Activated CD8-positive, alpha-beta T cell treated with anti-CD3 and anti-CD28 coated beads for 36 hours (primary cell): ENCODE measurements around the gene ANXA3. TPM values are rescaled to one million over a fixed set of nuclear protein-coding genes. Genes with fewer than 3 reads are reported as not detected.
"Not testable (repeated sequence)": the region's sequence is repeated elsewhere in the genome, so short reads cannot be mapped to it uniquely, and the experiment has no call there.

Experiments
- ATAC-seq: fragments of 200-7000 bp; cut with Tn5 transposase; one replicate; pipeline ENCODE4 v1.10.0; 2021; ENCODE audit warnings: mild to moderate bottlenecking, moderate library complexity
- CTCF ChIA-PET: fragments of 350-600 bp; sonication (Branson Sonifier 250); formaldehyde crosslinking; loops from one replicate; lab custom pipeline; 2021; ENCODE audit warnings: antibody characterized with exemption; lab: Charles Lee
- POLR2A ChIA-PET: fragments of 350-600 bp; sonication (Branson Sonifier 250); formaldehyde crosslinking; loops from one replicate; lab custom pipeline; 2021; ENCODE audit warnings: antibody characterized with exemption; lab: Charles Lee
- DNase-seq: peaks from one replicate; pipeline ENCODE4 v3.0.0-alpha.2; 2020
- H3K27ac Mint-ChIP-seq: one replicate; pipeline ENCODE4 v1.8.0; 2021; ENCODE audit warnings: mild to moderate bottlenecking, mixed read lengths
- H3K27me3 Mint-ChIP-seq: one replicate; pipeline ENCODE4 v1.8.0; 2021; ENCODE audit warnings: mixed read lengths
- H3K36me3 Mint-ChIP-seq: one replicate; pipeline ENCODE4 v1.8.0; 2021; ENCODE audit warnings: low read depth, mixed read lengths
- H3K4me1 Mint-ChIP-seq: one replicate; pipeline ENCODE4 v1.8.0; 2021; ENCODE audit warnings: low read depth, mixed read lengths
- H3K4me3 Mint-ChIP-seq: one replicate; pipeline ENCODE4 v1.8.0; 2021; ENCODE audit warnings: mild to moderate bottlenecking, moderate library complexity, mixed read lengths
- H3K9me3 Mint-ChIP-seq: one replicate; pipeline ENCODE4 v1.8.0; 2021; ENCODE audit warnings: mixed read lengths
- intact Hi-C: fragments of 100-400 bp; cut with micrococcal nuclease; formaldehyde crosslinking; loops from one replicate; pipeline ENCODE4 v1.10.0; 2022
- total RNA-seq, 2 experiments: library from RNA; stranded (reverse); gene quantifications; one replicate each; pipeline ENCODE4 v1.2.3, GENCODE V29; 2021
- TF ChIP-seq, protein P1 (sequence below): fragments of 200-600 bp; IDR thresholded peaks from one replicate; pipeline ENCODE4 v1.8.0; 2022; ENCODE audit warnings: antibody characterized with exemption, mild to moderate bottlenecking

Gene ANXA3
- total RNA-seq, 2 experiments from 2014 or later = 0.63 to 0.90 TPM

DNA sequence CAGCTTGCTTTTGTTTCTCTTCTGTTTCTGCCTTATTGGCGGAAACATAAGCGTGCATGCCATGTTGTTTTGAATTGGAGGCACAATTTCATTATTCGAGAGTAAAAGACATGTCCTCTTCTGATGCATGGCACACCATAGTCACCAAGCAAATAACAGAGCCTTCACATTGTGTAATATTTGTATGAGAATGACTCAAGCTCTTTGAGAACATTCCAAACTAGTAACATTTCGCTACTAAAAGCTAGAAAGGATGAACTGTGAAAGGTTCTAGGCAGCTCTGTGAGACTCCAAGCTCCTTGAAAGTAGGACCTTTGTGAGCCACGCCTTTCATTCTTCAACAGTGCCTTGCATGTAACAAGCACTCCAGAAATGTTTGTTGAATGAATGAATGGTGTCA, 9.2 kb upstream of the ANXA3 start:
- H3K4me1 Mint-ChIP-seq = no peaks in the 10 kb centered on the region
- TF ChIP-seq, protein P1, sequence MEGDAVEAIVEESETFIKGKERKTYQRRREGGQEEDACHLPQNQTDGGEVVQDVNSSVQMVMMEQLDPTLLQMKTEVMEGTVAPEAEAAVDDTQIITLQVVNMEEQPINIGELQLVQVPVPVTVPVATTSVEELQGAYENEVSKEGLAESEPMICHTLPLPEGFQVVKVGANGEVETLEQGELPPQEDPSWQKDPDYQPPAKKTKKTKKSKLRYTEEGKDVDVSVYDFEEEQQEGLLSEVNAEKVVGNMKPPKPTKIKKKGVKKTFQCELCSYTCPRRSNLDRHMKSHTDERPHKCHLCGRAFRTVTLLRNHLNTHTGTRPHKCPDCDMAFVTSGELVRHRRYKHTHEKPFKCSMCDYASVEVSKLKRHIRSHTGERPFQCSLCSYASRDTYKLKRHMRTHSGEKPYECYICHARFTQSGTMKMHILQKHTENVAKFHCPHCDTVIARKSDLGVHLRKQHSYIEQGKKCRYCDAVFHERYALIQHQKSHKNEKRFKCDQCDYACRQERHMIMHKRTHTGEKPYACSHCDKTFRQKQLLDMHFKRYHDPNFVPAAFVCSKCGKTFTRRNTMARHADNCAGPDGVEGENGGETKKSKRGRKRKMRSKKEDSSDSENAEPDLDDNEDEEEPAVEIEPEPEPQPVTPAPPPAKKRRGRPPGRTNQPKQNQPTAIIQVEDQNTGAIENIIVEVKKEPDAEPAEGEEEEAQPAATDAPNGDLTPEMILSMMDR = no peak
- ATAC-seq (no peak), DNase-seq (no peak)
- POLR2A ChIA-PET = no interaction called here
- CTCF ChIA-PET = interaction anchor here (0.8 kb wide), 1 partner anchor 68 kb away, joined by 3 read pairs; no protein-coding TSS in a partner anchor
- peaks cover 4% of the 10 kb centered on the region for H3K27me3 Mint-ChIP-seq
- intact Hi-C loops = no loop called here
- no peak overlapping the region for H3K4me3 Mint-ChIP-seq
- H3K9me3 Mint-ChIP-seq = no peaks in the 10 kb centered on the region
- no peak overlapping the region for H3K27ac Mint-ChIP-seq
- H3K36me3 Mint-ChIP-seq = no peaks in the 10 kb centered on the region

DNA sequence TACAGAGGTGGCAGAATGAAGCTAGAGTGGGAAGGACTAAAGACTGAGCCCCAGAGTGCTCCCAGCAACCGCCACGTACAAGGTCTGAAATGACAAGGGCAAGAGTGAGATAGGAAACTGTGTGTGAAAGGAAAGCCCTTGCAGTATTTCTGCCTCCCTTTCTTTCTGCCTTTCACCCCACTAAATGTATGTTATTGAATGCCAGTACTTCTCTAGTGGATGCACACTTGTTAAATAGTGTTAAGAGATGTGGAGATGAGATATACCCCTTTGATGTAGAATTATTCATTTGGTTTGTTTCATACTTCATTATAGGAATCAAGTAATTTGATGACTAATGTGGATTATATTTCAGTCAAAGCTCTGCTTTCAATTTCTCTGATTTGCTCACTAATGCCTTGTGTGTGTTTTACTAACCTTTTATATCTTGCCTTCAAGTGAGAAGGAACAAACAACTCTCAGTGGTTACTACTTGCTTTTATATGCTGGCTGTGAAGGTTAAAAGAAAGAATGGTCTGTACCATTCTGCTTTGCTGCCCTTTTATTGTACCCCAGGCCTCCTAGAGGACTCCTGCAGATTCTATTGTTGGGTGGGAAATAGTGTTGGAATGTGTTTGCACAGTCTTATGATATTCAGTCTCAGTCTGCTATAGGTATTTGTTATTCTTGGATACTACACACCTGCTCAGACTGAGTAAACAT, 8.0 kb upstream of the ANXA3 start:
- Mint-ChIP-seq H3K27me3 (peaks cover 1% of the 10 kb centered on the region), H3K9me3 (no peaks in the 10 kb centered on the region), H3K27ac (no peak overlapping the region), H3K4me1 (no peaks in the 10 kb centered on the region), H3K4me3 (no peak overlapping the region), H3K36me3 (no peaks in the 10 kb centered on the region)
- intact Hi-C loops = no loop called here
- ATAC-seq = no peak
- no peak for DNase-seq
- ChIA-PET POLR2A (no interaction called here), CTCF (no interaction called here)
- TF ChIP-seq, protein P1 = no peak

DNA sequence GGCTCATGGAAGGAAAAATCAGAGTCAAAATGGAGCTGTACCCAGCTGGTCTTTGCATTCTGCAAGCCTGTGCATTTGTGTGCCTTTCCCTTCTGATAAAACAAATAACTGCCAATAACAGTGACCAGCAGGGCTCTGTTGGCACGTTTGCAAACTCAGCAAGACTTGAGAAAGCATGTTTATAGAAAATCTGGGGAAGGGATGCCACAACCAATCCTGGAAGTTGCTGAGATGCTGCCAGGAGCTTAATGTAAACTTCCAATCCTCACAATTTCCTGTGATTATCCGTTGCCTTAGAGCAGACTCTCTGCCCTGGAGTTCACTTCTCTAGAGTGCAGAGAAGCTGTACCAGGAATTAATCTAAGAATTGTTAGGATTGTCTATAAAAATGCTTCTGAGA, 6.9 kb upstream of the ANXA3 start:
- ATAC-seq (no peak), DNase-seq (no peak)
- no peak overlapping the region for H3K27ac Mint-ChIP-seq
- H3K27me3 Mint-ChIP-seq = peaks cover 2% of the 10 kb centered on the region
- intact Hi-C loops = no loop called here
- H3K36me3 Mint-ChIP-seq = no peaks in the 10 kb centered on the region
- H3K4me3 Mint-ChIP-seq = no peak overlapping the region
- H3K9me3 Mint-ChIP-seq = no peaks in the 10 kb centered on the region
- TF ChIP-seq, protein P1 = no peak
- ChIA-PET CTCF (no interaction called here), POLR2A (no interaction called here)
- no peaks in the 10 kb centered on the region for H3K4me1 Mint-ChIP-seq

DNA sequence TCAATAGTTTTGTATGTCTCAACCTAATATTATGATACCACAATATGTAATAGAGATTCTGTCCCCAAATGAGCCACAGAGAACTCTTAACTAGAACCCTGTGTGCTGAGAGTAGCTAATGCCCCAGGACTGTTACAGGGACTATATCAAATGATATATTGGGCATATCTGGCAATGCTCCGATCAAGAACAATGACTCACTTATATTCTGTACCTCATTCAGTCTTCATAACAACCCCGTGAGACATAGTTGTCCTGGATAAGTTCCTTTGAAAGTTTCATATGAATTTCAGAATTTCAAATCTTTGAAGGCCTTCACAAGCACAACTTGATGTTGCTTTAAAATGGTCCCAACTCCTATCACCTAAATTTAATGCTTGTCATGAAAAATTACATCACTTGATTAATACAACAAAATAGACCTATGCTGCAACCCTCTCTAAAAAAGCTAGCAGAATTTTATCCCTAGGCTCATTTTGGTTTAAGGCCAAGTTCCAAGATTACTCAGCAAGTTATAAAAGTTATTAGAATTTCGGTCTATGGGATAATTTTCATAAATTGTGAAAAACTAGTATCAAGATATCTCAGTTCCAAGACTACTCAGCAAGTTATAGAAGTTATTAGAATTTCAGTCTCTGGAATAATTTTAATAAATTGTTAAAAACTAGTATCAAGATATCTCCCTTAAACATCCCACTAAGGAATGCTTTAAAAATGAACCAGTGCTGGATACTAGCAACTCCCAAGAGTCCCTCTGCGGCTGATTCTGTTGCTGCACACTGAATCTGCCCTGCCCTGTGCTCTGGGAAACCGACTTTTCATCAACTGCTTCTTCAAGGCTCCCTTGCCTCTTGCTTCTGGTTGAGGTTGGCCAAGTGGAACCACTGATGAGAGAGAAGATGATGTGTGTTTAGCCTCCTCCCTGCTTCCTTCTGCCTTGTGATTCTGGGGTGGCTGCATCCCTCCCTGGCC, 6.0 kb upstream of the ANXA3 start:
- Mint-ChIP-seq H3K36me3 (no peaks in the 10 kb centered on the region), H3K27me3 (peaks cover 11% of the 10 kb centered on the region), H3K9me3 (no peaks in the 10 kb centered on the region), H3K27ac (no peak overlapping the region), H3K4me1 (no peaks in the 10 kb centered on the region), H3K4me3 (no peak overlapping the region)
- no peak for ATAC-seq
- intact Hi-C loops = no loop called here
- CTCF ChIA-PET = no interaction called here
- POLR2A ChIA-PET = no interaction called here
- no peak for DNase-seq
- TF ChIP-seq, protein P1 = no peak

DNA sequence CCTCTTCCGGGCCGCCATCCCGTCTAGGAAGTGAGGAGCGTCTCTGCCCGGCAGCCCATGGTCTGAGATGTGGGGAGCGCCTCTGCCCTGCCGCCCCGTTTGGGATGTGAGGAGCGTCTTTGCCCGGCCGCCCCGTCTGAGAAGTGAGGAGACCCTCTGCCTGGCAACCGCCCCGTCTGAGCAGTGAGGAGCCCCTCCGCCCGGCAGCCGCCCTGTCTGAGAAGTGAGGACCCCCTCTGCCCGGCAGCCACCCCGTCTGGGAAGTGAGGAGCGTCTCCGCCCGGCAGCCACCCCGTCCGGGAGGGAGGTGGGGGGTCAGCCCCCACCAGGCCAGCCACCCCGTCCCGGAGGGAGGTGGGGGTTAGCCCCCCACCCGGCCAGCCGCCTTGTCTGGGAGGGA, 3.7 kb upstream of the ANXA3 start:
- DNase-seq, H3K4me1 Mint-ChIP-seq, POLR2A ChIA-PET, CTCF ChIA-PET, H3K27ac Mint-ChIP-seq, ATAC-seq, H3K36me3 Mint-ChIP-seq, H3K4me3 Mint-ChIP-seq, intact Hi-C loops, H3K9me3 Mint-ChIP-seq: not testable (repeated sequence)
- peaks cover 27% of the 10 kb centered on the region for H3K27me3 Mint-ChIP-seq

DNA sequence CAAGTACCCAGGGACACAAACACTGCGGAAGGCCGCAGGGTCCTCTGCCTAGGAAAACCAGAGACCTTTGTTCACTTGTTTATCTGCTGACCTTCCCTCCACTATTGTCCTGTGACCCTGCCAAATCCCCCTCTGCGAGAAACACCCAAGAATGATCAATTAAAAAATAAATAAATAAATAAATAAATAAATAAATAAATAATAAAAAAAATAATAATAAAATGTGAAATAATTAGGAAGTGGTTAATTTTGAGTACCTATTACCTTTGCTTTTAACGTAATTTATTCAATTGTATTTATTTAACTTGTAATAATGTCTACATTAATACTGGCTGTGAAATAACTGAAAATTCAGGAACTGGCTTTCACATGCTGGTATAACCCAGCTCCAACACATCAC, 2.7 kb upstream of the ANXA3 start:
- CTCF ChIA-PET = not testable (repeated sequence)

More for the DNA sequence above, 2.7 kb upstream of the ANXA3 start:
- H3K4me1 Mint-ChIP-seq, H3K4me3 Mint-ChIP-seq, H3K9me3 Mint-ChIP-seq, H3K27ac Mint-ChIP-seq, intact Hi-C loops, DNase-seq, H3K36me3 Mint-ChIP-seq, POLR2A ChIA-PET, ATAC-seq: not testable (repeated sequence)
- H3K27me3 Mint-ChIP-seq = peaks cover 33% of the 10 kb centered on the region
